Karpas-422 (cell line): Measurements from ENCODE around the gene FARS2. TPM values are rescaled to one million over a fixed set of nuclear protein-coding genes. Genes with fewer than 3 reads are reported as not detected.

Experiments used
- DNase-seq: peaks from one replicate; pipeline ENCODE4 v3.0.0-alpha.2; 2015
- H2AFZ ChIP-seq: fragments of 200-600 bp; sonication (generic); 2 replicates; pipeline ENCODE4 v1.6.1; 2014; ENCODE audit warnings: antibody characterized with exemption, low read length, mixed read lengths
- H3K27ac ChIP-seq: fragments of 200-600 bp; sonication (generic); 2 replicates; pipeline ENCODE4 v1.5.1; 2014; ENCODE audit warnings: mild to moderate bottlenecking, low read length, moderate library complexity
- H3K27me3 ChIP-seq: fragments of 200-600 bp; sonication (generic); 2 replicates; pipeline ENCODE4 v1.6.1; 2014; ENCODE audit warnings: low read length, mixed read lengths
- H3K36me3 ChIP-seq: fragments of 200-600 bp; sonication (generic); 2 replicates; pipeline ENCODE4 v1.6.1; 2014; ENCODE audit warnings: low read length, mixed read lengths; ENCODE audit not compliant: insufficient read depth
- H3K4me1 ChIP-seq: fragments of 200-600 bp; sonication (generic); 2 replicates; pipeline ENCODE4 v1.6.1; 2014; ENCODE audit warnings: mild to moderate bottlenecking, low read length, mixed read lengths
- H3K4me2 ChIP-seq: fragments of 200-600 bp; sonication (generic); 2 replicates; pipeline ENCODE4 v1.6.1; 2014; ENCODE audit warnings: low read length, low read depth, mild to moderate bottlenecking; ENCODE audit not compliant: poor library complexity, severe bottlenecking
- H3K4me3 ChIP-seq: fragments of 200-600 bp; sonication (generic); 2 replicates; pipeline ENCODE4 v1.5.1; 2014; ENCODE audit warnings: mild to moderate bottlenecking, antibody characterized with exemption, low read length, mixed read lengths
- H3K79me2 ChIP-seq: fragments of 200-600 bp; sonication (generic); 2 replicates; pipeline ENCODE4 v1.6.1; 2014; ENCODE audit warnings: mild to moderate bottlenecking, low read length, mixed read lengths
- H3K9ac ChIP-seq: fragments of 200-600 bp; sonication (generic); 2 replicates; pipeline ENCODE4 v1.6.0; 2014; ENCODE audit warnings: low read length
- H3K9me2 ChIP-seq: fragments of 200-600 bp; sonication (generic), shearing (Covaris generic); replicated peaks from 2 replicates; pipeline ENCODE4 v1.6.0; 2014; ENCODE audit warnings: mild to moderate bottlenecking, low read length, moderate library complexity; ENCODE audit not compliant: insufficient read depth
- H3K9me3 ChIP-seq: fragments of 300-700, 200-600 bp; sonication (generic); 2 replicates; pipeline ENCODE4 v1.6.1; 2014; ENCODE audit warnings: low read length, mixed read lengths
- H4K20me1 ChIP-seq: fragments of 200-600 bp; sonication (generic); 2 replicates; pipeline ENCODE4 v1.6.1; 2014; ENCODE audit warnings: mild to moderate bottlenecking, antibody characterized with exemption, low read length, low read depth; ENCODE audit not compliant: insufficient read depth
- total RNA-seq: library from RNA; depleted of rRNA; stranded (reverse); fragments of >200 nt; shearing (Covaris generic); gene quantifications from 2 replicates; pipeline ENCODE4 v1.2.3, GENCODE V29; 2014; ENCODE audit warnings: low replicate concordance

FARS2 gene
- total RNA-seq, 1 experiment from 2014 or later: 9.0 TPM

GRCh38 chr6:5763871-5764270 is 502.6 kb downstream of the FARS2 start:
- Histone ChIP-seq H3K27ac (no peak overlapping the region), H3K79me2 (no peaks in the 10 kb centered on the region), H3K4me1 (peaks cover 18% of the 10 kb centered on the region), H3K9me2 (no peaks in the 10 kb centered on the region), H2AFZ (no peak overlapping the region), H3K36me3 (no peaks in the 10 kb centered on the region), H3K27me3 (peaks cover 2% of the 10 kb centered on the region; the same call in 1 of the 2 replicates), H3K4me3 (peak overlapping the region; percentile 36; the same call in 1 of the 2 replicates), H4K20me1 (no peaks in the 10 kb centered on the region), H3K9me3 (no peaks in the 10 kb centered on the region), H3K9ac (peak overlapping the region; percentile 32; the same call in 1 of the 2 replicates), H3K4me2 (peak overlapping the region; percentile 51)
- DNase-seq: peak; percentile 76

- H3K4me2 ChIP-seq: peak overlapping the region; percentile 51
- H3K9me2 ChIP-seq: no peaks in the 10 kb centered on the region
- H3K4me1 ChIP-seq: peaks cover 18% of the 10 kb centered on the region
- H3K79me2 ChIP-seq: no peaks in the 10 kb centered on the region
- H3K36me3 ChIP-seq: no peaks in the 10 kb centered on the region
- H3K4me3 ChIP-seq: peak overlapping the region; percentile 36; the same call in 1 of the 2 replicates
- peak; percentile 56 for DNase-seq
- peak overlapping the region; percentile 32; the same call in 1 of the 2 replicates for H3K9ac ChIP-seq
- peaks cover 2% of the 10 kb centered on the region; the same call in 1 of the 2 replicates for H3K27me3 ChIP-seq
- H4K20me1 ChIP-seq: no peaks in the 10 kb centered on the region
- H2AFZ ChIP-seq: no peak overlapping the region
- H3K27ac ChIP-seq: no peak overlapping the region
- no peaks in the 10 kb centered on the region for H3K9me3 ChIP-seq
Measured at GRCh38 chr6:5764401-5764955, 503.2 kb downstream of the FARS2 start.

GRCh38 chr6:5765141-5765760 is 503.9 kb downstream of the FARS2 start:
- Histone ChIP-seq H3K9ac (no peak overlapping the region), H3K4me3 (no peak overlapping the region), H4K20me1 (no peaks in the 10 kb centered on the region), H3K27ac (no peak overlapping the region), H3K4me2 (peak overlapping the region; percentile 51), H3K27me3 (peaks cover 2% of the 10 kb centered on the region; the same call in 1 of the 2 replicates), H3K9me2 (no peaks in the 10 kb centered on the region), H3K79me2 (no peaks in the 10 kb centered on the region), H3K4me1 (peaks cover 18% of the 10 kb centered on the region), H2AFZ (no peak overlapping the region), H3K36me3 (no peaks in the 10 kb centered on the region), H3K9me3 (no peaks in the 10 kb centered on the region)
- no peak for DNase-seq

- H3K4me3 ChIP-seq: no peak overlapping the region
- DNase-seq: peak; percentile 62
Measured at GRCh38 chr6:5766260-5766659, 504.9 kb downstream of the FARS2 start.

GRCh38 chr6:5767471-5767870 is 506.2 kb downstream of the FARS2 start:
- H3K79me2 ChIP-seq: no peaks in the 10 kb centered on the region
- peaks cover 2% of the 10 kb centered on the region; the same call in 1 of the 2 replicates for H3K27me3 ChIP-seq
- H3K9me2 ChIP-seq: no peaks in the 10 kb centered on the region
- H4K20me1 ChIP-seq: no peaks in the 10 kb centered on the region
- H3K4me2 ChIP-seq: no peak overlapping the region
- H3K4me3 ChIP-seq: no peak overlapping the region
- H3K27ac ChIP-seq: no peak overlapping the region
- no peak overlapping the region for H3K9ac ChIP-seq
- H3K36me3 ChIP-seq: no peaks in the 10 kb centered on the region
- H2AFZ ChIP-seq: no peak overlapping the region
- no peaks in the 10 kb centered on the region for H3K9me3 ChIP-seq
- H3K4me1 ChIP-seq: peaks cover 18% of the 10 kb centered on the region
- no peak for DNase-seq

More at GRCh38 chr6:5766260-5766659, 504.9 kb downstream of the FARS2 start:
- Histone ChIP-seq H3K9ac (no peak overlapping the region), H3K4me2 (no peak overlapping the region), H3K27me3 (peaks cover 2% of the 10 kb centered on the region; the same call in 1 of the 2 replicates), H3K36me3 (no peaks in the 10 kb centered on the region), H3K79me2 (no peaks in the 10 kb centered on the region), H4K20me1 (no peaks in the 10 kb centered on the region), H3K9me2 (no peaks in the 10 kb centered on the region), H2AFZ (no peak overlapping the region), H3K27ac (no peak overlapping the region), H3K9me3 (no peaks in the 10 kb centered on the region), H3K4me1 (peaks cover 18% of the 10 kb centered on the region)

- Histone ChIP-seq H2AFZ (no peak overlapping the region), H3K9ac (no peak overlapping the region), H3K9me2 (no peaks in the 10 kb centered on the region), H3K36me3 (no peaks in the 10 kb centered on the region), H3K4me2 (no peak overlapping the region), H4K20me1 (no peaks in the 10 kb centered on the region), H3K27me3 (0 out of 2 replicates have a peak, but pooled peaks cover 2% of the 10 kb centered on the region), H3K9me3 (no peaks in the 10 kb centered on the region), H3K4me1 (peaks cover under 1% of the 10 kb centered on the region; the same call in 1 of the 2 replicates), H3K27ac (no peak overlapping the region), H3K79me2 (no peaks in the 10 kb centered on the region), H3K4me3 (no peak overlapping the region)
- DNase-seq: no peak
Measured at GRCh38 chr6:5771211-5771610, 509.9 kb downstream of the FARS2 start.

GRCh38 chr6:5771759-5772390 is 510.6 kb downstream of the FARS2 start:
- Histone ChIP-seq H3K4me2 (no peak overlapping the region), H4K20me1 (no peaks in the 10 kb centered on the region), H3K9ac (no peak overlapping the region), H3K27ac (no peak overlapping the region), H3K9me2 (no peaks in the 10 kb centered on the region), H3K9me3 (no peaks in the 10 kb centered on the region), H3K27me3 (0 out of 2 replicates have a peak, but pooled peaks cover 2% of the 10 kb centered on the region), H2AFZ (no peak overlapping the region), H3K4me1 (peaks cover 7% of the 10 kb centered on the region), H3K4me3 (no peak overlapping the region), H3K36me3 (no peaks in the 10 kb centered on the region), H3K79me2 (no peaks in the 10 kb centered on the region)
- no peak for DNase-seq

- Histone ChIP-seq H3K27ac (no peak overlapping the region), H3K79me2 (no peaks in the 10 kb centered on the region), H3K9me3 (no peaks in the 10 kb centered on the region), H3K9ac (no peak overlapping the region), H3K9me2 (no peaks in the 10 kb centered on the region), H4K20me1 (no peaks in the 10 kb centered on the region), H3K4me1 (peaks cover 14% of the 10 kb centered on the region), H3K4me3 (no peak overlapping the region), H3K4me2 (no peak overlapping the region), H3K36me3 (no peaks in the 10 kb centered on the region), H3K27me3 (0 out of 2 replicates have a peak, but pooled peaks cover 2% of the 10 kb centered on the region), H2AFZ (no peak overlapping the region)
- no peak for DNase-seq
Measured at GRCh38 chr6:5772408-5773120, 511.3 kb downstream of the FARS2 start.
